ENCODE measurements around the gene TRIM52. TPM values are rescaled to one million over a fixed set of nuclear protein-coding genes. Genes with fewer than 3 reads are reported as not detected.

The TRIM52 gene
- total RNA-seq, 1 experiment from 2014 or later, result 15.2 TPM

- H3K36me3 ChIP-seq (ENCODE audit: low read depth), result peaks cover 30% of the 10 kb centered on the region; the same call in 1 of the 2 replicates
- POLR2A ChIA-PET (ENCODE audit: unreplicated experiment), result interaction anchor here (0.6 to 0.7 kb wide), 3 partner anchors 22 to 48 kb away, joined by 3 to 4 read pairs (median 4); no protein-coding TSS in a partner anchor
- peaks cover 64% of the 10 kb centered on the region for H3K4me1 ChIP-seq (replicated peaks; ENCODE audit: insufficient read depth)
Measured at GRCh38 chr5:181255276-181255675, 5.7 kb downstream of the TRIM52 start.

GRCh38 chr5:181248277-181248676, 12.7 kb downstream of the TRIM52 start:
- intact Hi-C loops (cut with micrococcal nuclease; ENCODE audit: unreplicated experiment), result no loop called here
- TF ChIP-seq CTCF (conservative IDR thresholded peaks at IDR 0.05) (no peak), EZH2 (IDR thresholded peaks at IDR 0.05; ENCODE audit: low read depth) (no peak)
- POLR2A ChIA-PET (ENCODE audit: unreplicated experiment), result no interaction called here

More at GRCh38 chr5:181255276-181255675, 5.7 kb downstream of the TRIM52 start:
- H3F3A ChIP-seq (ENCODE audit: insufficient read depth, low read depth), result peaks cover 42% of the 10 kb centered on the region
- H3K27ac ChIP-seq, result no peak overlapping the region
- no peaks in the 10 kb centered on the region for H3K27me3 ChIP-seq (ENCODE audit: insufficient read depth, low read depth)
- H3K79me2 ChIP-seq (ENCODE audit: low read depth), result peaks cover 82% of the 10 kb centered on the region
- H3K4me3 ChIP-seq, result no peak overlapping the region
- TF ChIP-seq EZH2 (IDR thresholded peaks at IDR 0.05; ENCODE audit: low read depth) (no peak), CTCF (conservative IDR thresholded peaks at IDR 0.05) (no peak)
- CTCF ChIA-PET, result no interaction called here
- no peak overlapping the region for H2AFZ ChIP-seq
- BruUV-seq (replicated peaks), result no TSS peak
- H3K9me3 ChIP-seq (ENCODE audit: insufficient read depth, low read depth), result no peaks in the 10 kb centered on the region
- H3K9me2 ChIP-seq (ENCODE audit: insufficient read depth), result no peaks in the 10 kb centered on the region
- no peak overlapping the region for H3K4me2 ChIP-seq
- peaks cover 76% of the 10 kb centered on the region for H4K20me1 ChIP-seq (ENCODE audit: insufficient read depth)
- intact Hi-C loops (cut with micrococcal nuclease; ENCODE audit: unreplicated experiment), result no loop called here
- no peak for DNase-seq

GRCh38 chr5:181246276-181247049, 14.5 kb downstream of the TRIM52 start:
- intact Hi-C loops (cut with micrococcal nuclease; ENCODE audit: unreplicated experiment), result loop anchor here (2.0 kb wide), 1 partner anchor 14 kb away; the partner anchor contains the start of gene TRIM52
- BruUV-seq (replicated peaks), result no TSS peak
- Histone ChIP-seq H3K9me3 (ENCODE audit: insufficient read depth, low read depth) (no peaks in the 10 kb centered on the region), H3K4me1 (replicated peaks; ENCODE audit: insufficient read depth) (peaks cover 44% of the 10 kb centered on the region), H3K4me2 (peak overlapping the region; percentile 100), H3K27me3 (ENCODE audit: insufficient read depth, low read depth) (no peaks in the 10 kb centered on the region), H3K9me2 (ENCODE audit: insufficient read depth) (no peaks in the 10 kb centered on the region), H3K27ac (peak overlapping the region; percentile 97), H3K4me3 (peak overlapping the region; percentile 95), H2AFZ (peak overlapping the region; percentile 85), H3F3A (ENCODE audit: insufficient read depth, low read depth) (peaks cover 49% of the 10 kb centered on the region), H4K20me1 (ENCODE audit: insufficient read depth) (peaks cover 54% of the 10 kb centered on the region), H3K79me2 (ENCODE audit: low read depth) (peaks cover 90% of the 10 kb centered on the region), H3K36me3 (ENCODE audit: low read depth) (peaks cover 32% of the 10 kb centered on the region)
- TF ChIP-seq EZH2 (IDR thresholded peaks at IDR 0.05; ENCODE audit: low read depth) (no peak), CTCF (conservative IDR thresholded peaks at IDR 0.05) (no peak)
- CTCF ChIA-PET, result no interaction called here
- POLR2A ChIA-PET (ENCODE audit: unreplicated experiment), result interaction anchor here (0.6 kb wide), 1 partner anchor 11 kb away, joined by 5 read pairs; no protein-coding TSS in a partner anchor
- peak; percentile 76 to 93 for DNase-seq

More at GRCh38 chr5:181248277-181248676, 12.7 kb downstream of the TRIM52 start:
- Histone ChIP-seq H3K9me3 (ENCODE audit: insufficient read depth, low read depth) (no peaks in the 10 kb centered on the region), H3K9me2 (ENCODE audit: insufficient read depth) (no peaks in the 10 kb centered on the region), H3F3A (ENCODE audit: insufficient read depth, low read depth) (peaks cover 31% of the 10 kb centered on the region), H4K20me1 (ENCODE audit: insufficient read depth) (peaks cover 52% of the 10 kb centered on the region), H2AFZ (no peak overlapping the region), H3K36me3 (ENCODE audit: low read depth) (peaks cover 23% of the 10 kb centered on the region), H3K4me2 (peak overlapping the region; percentile 100), H3K27ac (0 out of 2 replicates have a peak overlapping the region, but pooled peaks have one; percentile 46), H3K27me3 (ENCODE audit: insufficient read depth, low read depth) (no peaks in the 10 kb centered on the region), H3K79me2 (ENCODE audit: low read depth) (peaks cover 86% of the 10 kb centered on the region), H3K4me3 (peak overlapping the region; percentile 95), H3K4me1 (replicated peaks; ENCODE audit: insufficient read depth) (peaks cover 48% of the 10 kb centered on the region)
- CTCF ChIA-PET, result no interaction called here
- no TSS peak for BruUV-seq (replicated peaks)
- DNase-seq, result no peak

Data from PC-9 (cell line).